Mesendoderm (in vitro differentiated cells): ENCODE results near the gene CLMP.

Experiments
- DNase-seq: peaks from one replicate; pipeline ENCODE4 v3.0.0; 2013
- H2AK5ac ChIP-seq: 2 replicates; pipeline ENCODE4 v1.6.1; 2013; ENCODE audit warnings: low read length, inconsistent platforms
- H2BK120ac ChIP-seq: 2 replicates; pipeline ENCODE4 v1.6.1; 2013; ENCODE audit warnings: low read depth, mild to moderate bottlenecking, low read length, moderate library complexity, mixed read lengths
- H2BK15ac ChIP-seq: replicated peaks from 2 replicates; pipeline ENCODE4 v1.6.1; 2013; ENCODE audit warnings: low read depth, mild to moderate bottlenecking, moderate library complexity
- H2BK5ac ChIP-seq: 2 replicates; pipeline ENCODE4 v1.6.1; 2013; ENCODE audit warnings: low read length, inconsistent platforms
- H3K18ac ChIP-seq: 2 replicates; pipeline ENCODE4 v1.6.1; 2013; ENCODE audit warnings: mild to moderate bottlenecking, low read length, mixed read lengths
- H3K23ac ChIP-seq: one replicate; pipeline ENCODE4 v1.6.1; 2013; ENCODE audit warnings: low read length
- H3K27ac ChIP-seq: 2 replicates; pipeline ENCODE4 v1.5.1; 2013; ENCODE audit warnings: low read depth, mild to moderate bottlenecking, inconsistent platforms, low read length, moderate library complexity
- H3K27me3 ChIP-seq: 2 replicates; pipeline ENCODE4 v1.6.1; 2013; ENCODE audit warnings: low read length, control low read depth, mild to moderate bottlenecking, inconsistent platforms; ENCODE audit not compliant: insufficient read depth, poor library complexity
- H3K36me3 ChIP-seq: 2 replicates; pipeline ENCODE4 v1.6.1; 2013; ENCODE audit warnings: low read length, inconsistent platforms; ENCODE audit not compliant: control insufficient read depth, insufficient read depth
- H3K4ac ChIP-seq: one replicate; pipeline ENCODE4 v1.6.1; 2013; ENCODE audit warnings: low read depth, mild to moderate bottlenecking, low read length, moderate library complexity
- H3K4me1 ChIP-seq: 2 replicates; pipeline ENCODE4 v1.6.1; 2013; ENCODE audit warnings: low read depth, low read length, inconsistent platforms; ENCODE audit not compliant: control insufficient read depth
- H3K4me2 ChIP-seq: 2 replicates; pipeline ENCODE4 v1.6.1; 2013; ENCODE audit warnings: low read length
- H3K4me3 ChIP-seq: 2 replicates; pipeline ENCODE4 v1.5.1; 2013; ENCODE audit warnings: mild to moderate bottlenecking, low read length
- H3K56ac ChIP-seq: one replicate; pipeline ENCODE4 v1.6.1; 2013; ENCODE audit warnings: low read length
- H3K79me1 ChIP-seq: 2 replicates; pipeline ENCODE4 v1.6.1; 2013; ENCODE audit warnings: low read length, inconsistent platforms
- H3K79me2 ChIP-seq: 2 replicates; pipeline ENCODE4 v1.6.1; 2013; ENCODE audit warnings: mild to moderate bottlenecking, low read length; ENCODE audit not compliant: control insufficient read depth, insufficient read depth
- H3K9ac ChIP-seq: 2 replicates; pipeline ENCODE4 v1.6.1; 2013; ENCODE audit warnings: low read length, inconsistent platforms
- H4K5ac ChIP-seq: one replicate; pipeline ENCODE4 v1.6.1; 2013; ENCODE audit warnings: low read length
- H4K8ac ChIP-seq: one replicate; pipeline ENCODE4 v1.6.1; 2013; ENCODE audit warnings: low read depth, mild to moderate bottlenecking, control low read depth, low read length, moderate library complexity
- WGBS: extraction: QIAGEN DNeasy Blood & Tissue Kit; methylation state at CpG from one replicate; pipeline ENCODE4 v1.1.7; 2013; ENCODE audit warnings: low lambda C conversion rate, missing lambda C conversion rate; ENCODE audit not compliant: insufficient coverage; ENCODE audit errors: extremely low coverage; 5-methylcytosine and 5-hydroxymethylcytosine counted together

The CLMP gene

DNA sequence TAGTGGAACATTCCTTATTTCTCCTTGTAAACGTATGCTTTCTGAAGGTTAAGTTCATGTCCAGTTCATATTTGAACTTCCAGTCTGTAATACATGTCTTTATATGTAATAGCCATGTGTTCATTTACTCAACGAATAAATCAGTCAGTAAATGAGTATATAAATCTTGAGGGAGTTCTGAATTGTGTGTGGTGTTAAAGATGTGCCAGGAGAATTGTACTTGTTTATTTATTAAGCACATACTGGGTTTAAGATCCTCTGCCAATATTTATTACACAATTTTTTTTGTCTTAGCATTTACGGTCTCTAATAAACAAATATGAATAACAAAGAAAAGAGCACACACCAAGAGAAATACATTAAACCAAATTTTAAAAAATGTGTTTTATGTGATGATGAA, 26.5 kb upstream of the CLMP start:
- Histone ChIP-seq H3K4ac (no peak overlapping the region), H2BK15ac (no peak overlapping the region), H3K27ac (no peak overlapping the region), H3K9ac (no peak overlapping the region), H3K79me2 (no peaks in the 10 kb centered on the region), H3K4me2 (no peak overlapping the region), H2BK5ac (no peak overlapping the region), H3K4me3 (no peak overlapping the region), H3K56ac (no peak overlapping the region), H3K23ac (no peak overlapping the region), H4K5ac (no peak overlapping the region), H2BK120ac (no peak overlapping the region), H3K27me3 (no peaks in the 10 kb centered on the region), H3K18ac (no peak overlapping the region), H2AK5ac (no peak overlapping the region), H3K4me1 (peaks cover 9% of the 10 kb centered on the region), H4K8ac (no peak overlapping the region), H3K36me3 (no peaks in the 10 kb centered on the region), H3K79me1 (no peaks in the 10 kb centered on the region)
- no CpG with 5 or more reads among the region's 3 CpGs for WGBS
- DNase-seq: no peak

GRCh38 chr11:123221096-123221561, 26.1 kb upstream of the CLMP start:
- Histone ChIP-seq H3K4me2 (no peak overlapping the region), H3K4ac (no peak overlapping the region), H3K23ac (no peak overlapping the region), H2BK15ac (no peak overlapping the region), H3K4me1 (peaks cover 9% of the 10 kb centered on the region), H3K79me2 (no peaks in the 10 kb centered on the region), H4K8ac (no peak overlapping the region), H3K18ac (no peak overlapping the region), H3K79me1 (no peaks in the 10 kb centered on the region), H3K27ac (no peak overlapping the region), H3K4me3 (no peak overlapping the region), H2BK5ac (no peak overlapping the region), H3K56ac (no peak overlapping the region), H3K27me3 (no peaks in the 10 kb centered on the region), H2AK5ac (no peak overlapping the region), H4K5ac (no peak overlapping the region), H2BK120ac (no peak overlapping the region), H3K36me3 (no peaks in the 10 kb centered on the region), H3K9ac (no peak overlapping the region)
- no peak for DNase-seq
- WGBS: no CpG with 5 or more reads among the region's 6 CpGs

DNA sequence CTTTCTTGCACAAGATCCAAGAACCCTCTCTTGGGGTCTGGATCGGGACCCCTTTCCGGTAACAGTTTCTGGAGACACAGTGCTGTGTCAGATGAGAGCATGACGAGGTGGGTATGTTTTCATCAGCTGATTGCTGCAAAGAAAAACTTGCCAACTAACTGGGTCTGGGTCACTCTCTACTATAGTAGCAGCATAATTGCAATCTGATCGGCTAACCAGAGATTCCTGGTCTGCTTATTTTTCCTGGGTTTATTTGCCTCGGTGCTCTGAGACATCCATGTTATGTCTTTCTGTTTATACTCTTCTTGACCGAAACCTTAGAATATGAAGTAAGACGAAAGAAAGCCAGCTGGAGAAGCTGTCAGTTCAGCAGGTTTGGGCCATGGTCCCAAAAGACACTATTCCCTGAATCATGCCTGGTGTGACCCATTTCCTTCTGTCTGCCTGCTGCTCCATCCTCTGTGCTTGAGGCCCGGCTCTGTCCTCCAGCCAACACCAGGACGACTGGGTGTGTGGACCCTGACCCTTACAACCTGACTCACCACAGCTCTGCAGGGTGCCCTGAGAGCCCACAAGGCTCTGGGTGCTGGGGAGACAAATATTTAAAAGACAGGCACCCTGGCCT, 24.1 kb upstream of the CLMP start:
- Histone ChIP-seq H2AK5ac (peak overlapping the region; percentile 84), H3K4me1 (peaks cover 7% of the 10 kb centered on the region), H2BK120ac (no peak overlapping the region), H3K9ac (no peak overlapping the region), H3K4me2 (no peak overlapping the region), H3K4me3 (no peak overlapping the region), H3K79me2 (no peaks in the 10 kb centered on the region), H3K4ac (peak overlapping the region; percentile 41), H3K79me1 (no peaks in the 10 kb centered on the region), H4K8ac (no peak overlapping the region), H3K23ac (no peak overlapping the region), H3K27me3 (no peaks in the 10 kb centered on the region), H3K36me3 (no peaks in the 10 kb centered on the region), H3K56ac (peak overlapping the region; percentile 58), H2BK15ac (no peak overlapping the region), H3K27ac (peak overlapping the region; percentile 2), H4K5ac (no peak overlapping the region), H2BK5ac (peak overlapping the region; percentile 69), H3K18ac (peak overlapping the region; percentile 20)
- no CpG with 5 or more reads among the region's 9 CpGs for WGBS
- no peak for DNase-seq

- Histone ChIP-seq H3K18ac (no peak overlapping the region), H3K4me1 (peaks cover 7% of the 10 kb centered on the region), H3K79me1 (no peaks in the 10 kb centered on the region), H3K27ac (peak overlapping the region; percentile 67), H3K56ac (no peak overlapping the region), H2BK15ac (no peak overlapping the region), H4K5ac (no peak overlapping the region), H2AK5ac (no peak overlapping the region), H3K36me3 (no peaks in the 10 kb centered on the region), H3K27me3 (no peaks in the 10 kb centered on the region), H3K9ac (no peak overlapping the region), H3K79me2 (no peaks in the 10 kb centered on the region), H3K23ac (no peak overlapping the region), H2BK5ac (no peak overlapping the region), H2BK120ac (no peak overlapping the region), H3K4me2 (no peak overlapping the region), H3K4ac (no peak overlapping the region), H4K8ac (no peak overlapping the region), H3K4me3 (no peak overlapping the region)
- no CpG with 5 or more reads among the region's 5 CpGs for WGBS
- DNase-seq: peak; percentile 94
These were observed 23.4 kb upstream of the CLMP start for GRCh38 chr11:123218451-123218850.

GRCh38 chr11:123217897-123218296, 22.8 kb upstream of the CLMP start:
- no peak overlapping the region for H4K8ac ChIP-seq
- no peak overlapping the region for H3K4ac ChIP-seq
- H3K4me2 ChIP-seq: no peak overlapping the region
- peak overlapping the region; percentile 9 for H3K56ac ChIP-seq
- H2BK15ac ChIP-seq: no peak overlapping the region
- H3K9ac ChIP-seq: no peak overlapping the region
- no peak overlapping the region for H2AK5ac ChIP-seq
- H4K5ac ChIP-seq: no peak overlapping the region
- no peaks in the 10 kb centered on the region for H3K79me1 ChIP-seq
- H2BK5ac ChIP-seq: peak overlapping the region; percentile 18
- no peaks in the 10 kb centered on the region for H3K27me3 ChIP-seq
- peaks cover 7% of the 10 kb centered on the region for H3K4me1 ChIP-seq
- no peak overlapping the region for H3K4me3 ChIP-seq
- H2BK120ac ChIP-seq: peak overlapping the region; percentile 82
- no CpG with 5 or more reads among the region's 3 CpGs for WGBS
- H3K36me3 ChIP-seq: no peaks in the 10 kb centered on the region
- H3K23ac ChIP-seq: no peak overlapping the region
- H3K79me2 ChIP-seq: no peaks in the 10 kb centered on the region
- peak overlapping the region; percentile 95 for H3K18ac ChIP-seq
- H3K27ac ChIP-seq: peak overlapping the region; percentile 67
- DNase-seq: peak; percentile 96

DNA sequence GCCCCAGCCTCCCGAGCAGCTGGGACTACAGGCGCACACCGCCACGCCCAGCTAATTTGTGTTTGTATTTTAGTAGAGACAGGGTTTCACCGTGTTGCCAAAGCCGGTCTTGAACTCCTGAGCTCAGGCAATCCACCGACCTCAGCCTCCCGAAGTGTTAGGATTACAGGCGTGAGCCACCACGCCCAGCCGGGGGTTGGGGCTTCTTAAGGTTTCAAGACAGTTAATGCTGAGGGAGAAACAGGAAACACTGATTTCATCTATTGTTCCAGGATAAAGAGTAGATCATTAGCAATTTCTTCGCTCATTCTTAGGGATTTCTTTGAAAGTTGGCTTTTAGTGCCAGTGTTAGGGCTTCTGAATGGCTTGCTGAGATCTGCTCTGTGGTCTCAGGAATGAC, 21.2 kb upstream of the CLMP start:
- Histone ChIP-seq H3K27ac (peak overlapping the region; percentile 73), H2AK5ac (no peak overlapping the region), H3K79me1 (no peaks in the 10 kb centered on the region), H3K56ac (no peak overlapping the region), H4K5ac (no peak overlapping the region), H3K4me3 (no peak overlapping the region), H3K4me2 (no peak overlapping the region), H3K27me3 (no peaks in the 10 kb centered on the region), H4K8ac (peak overlapping the region; percentile 44), H3K4ac (peak overlapping the region; percentile 79), H3K79me2 (no peaks in the 10 kb centered on the region), H2BK120ac (peak overlapping the region; percentile 54), H3K9ac (no peak overlapping the region), H3K18ac (peak overlapping the region; percentile 80), H2BK5ac (no peak overlapping the region), H3K4me1 (peaks cover 13% of the 10 kb centered on the region), H3K23ac (no peak overlapping the region), H3K36me3 (no peaks in the 10 kb centered on the region), H2BK15ac (no peak overlapping the region)
- WGBS: no CpG with 5 or more reads among the region's 12 CpGs
- DNase-seq: peak; percentile 83
